ENCODE data around the gene RBM15B. TPM values are rescaled to one million over a fixed set of nuclear protein-coding genes. Genes with fewer than 3 reads are reported as not detected.

RBM15B gene
- total and polyA plus RNA-seq, 9 of the 15 experiments (the other 6 are each of a cell fraction or from before 2014, with no cell fraction given): 1.8 to 21.0 (median 10.5) TPM

- ChIA-PET POLR2A (no interaction called here), CTCF (ENCODE audit: low intra/inter-chr PET ratio) (no interaction called here)
- H3K36me3 ChIP-seq (ENCODE audit: control insufficient read depth, insufficient read depth, low read length): no peaks in the 10 kb centered on the region
- peaks cover 0 to 12% of the 10 kb centered on the region in 2 experiments; a peak in 2 of 5 replicates for H3K27me3 ChIP-seq (ENCODE audit: control insufficient read depth in 2 of 2, insufficient read depth in 2 of 2, low read length in 2 of 2)
- in situ Hi-C loops (cut with MboI): no loop called here
- H2AFZ ChIP-seq (ENCODE audit: low read depth, low read length): no peak overlapping the region
- 0% methylated on average over 3 of the region's 4 CpGs for WGBS (ENCODE audit: insufficient coverage, low coverage, missing lambda C conversion rate)
- no peak for ATAC-seq
- H3K4me1 ChIP-seq (replicated peaks in 1 of 2; ENCODE audit: control insufficient read depth in 2 of 2, insufficient read depth in 2 of 2, low read length in 2 of 2): no peaks in the 10 kb centered on the region; a peak in 1 of 5 replicates
- H3K9ac ChIP-seq (ENCODE audit: insufficient read depth in 1 of 2, low read depth in 2 of 2, low read length in 2 of 2): no peak overlapping the region
- H3K27ac ChIP-seq (ENCODE audit: extremely low read depth, low read depth, low read length): no peak overlapping the region
- no peaks in the 10 kb centered on the region for H3K79me2 ChIP-seq (ENCODE audit: control insufficient read depth, insufficient read depth, low read length)
- no peaks in the 10 kb centered on the region for H4K20me1 ChIP-seq (replicated peaks; ENCODE audit: control insufficient read depth, insufficient read depth, low read length)
- H3K9me3 ChIP-seq (replicated peaks; ENCODE audit: control insufficient read depth, insufficient read depth, low read depth, low read length): no peaks in the 10 kb centered on the region
- no peaks in the 10 kb centered on the region for H3K9me1 ChIP-seq (ENCODE audit: control insufficient read depth, insufficient read depth, low read length)
- BruUV-seq (replicated peaks): no TSS peak
- no peak for FAIRE-seq
- intact Hi-C loops (cut with micrococcal nuclease): no loop called here
- no peak for TF ChIP-seq DIDO1 (tag; IDR thresholded peaks at IDR 0.05; ENCODE audit: low read depth)
- TF ChIP-seq CREB5 (CRISPR knock-in tag; IDR thresholded peaks at IDR 0.05): no peak
- no peak for TF ChIP-seq MITF (IDR thresholded peaks at IDR 0.05)
- no peak for TF ChIP-seq ZBTB2 (IDR thresholded peaks at IDR 0.05)
- TF ChIP-seq ZKSCAN1 (IDR thresholded peaks at IDR 0.05; ENCODE audit: low read depth, low read length): no peak
- TF ChIP-seq POLR3G (IDR thresholded peaks at IDR 0.05; ENCODE audit: extremely low read depth, insufficient read length, insufficient replicate concordance): no peak
- no peak for TF ChIP-seq NCOR1 (IDR thresholded peaks at IDR 0.05)
- TF ChIP-seq SREBF1 (IDR thresholded peaks at IDR 0.05; ENCODE audit: borderline replicate concordance, low read depth, low read length): no peak
- no peak for TF ChIP-seq ZNF280A (IDR thresholded peaks at IDR 0.05; ENCODE audit: low read depth, partially characterized antibody)
- no peak for TF ChIP-seq CEBPG (CRISPR knock-in tag; IDR thresholded peaks at IDR 0.05)
- TF ChIP-seq CEBPG (tag; conservative IDR thresholded peaks at IDR 0.05 in 1 of 2, IDR thresholded peaks at IDR 0.05 in 1 of 2): no peak
- no peak overlapping the region for H3K4me3 ChIP-seq
- H3K4me2 ChIP-seq (ENCODE audit: insufficient read depth, low read length): no peak overlapping the region
- no peak for DNase-seq (ENCODE audit: extremely low read depth in 1 of 4, low spot score in 3 of 4)
Measured at GRCh38 chr3:51357856-51358255, 33.2 kb upstream of the RBM15B start.

All from K562 (cell line).